Neural cell (in vitro differentiated cells): ENCODE measurements around the gene ABHD14A.

Source experiments
- TAF1 ChIP-seq: IDR thresholded peaks from 2 replicates; pipeline ENCODE4 v1.6.1; 2012; ENCODE audit warnings: low read depth
- TF ChIP-seq, protein P1 (sequence below): fragments of 450-650 bp; IDR thresholded peaks from 2 replicates; pipeline ENCODE4 v1.5.1; 2014; ENCODE audit warnings: antibody characterized with exemption, mild to moderate bottlenecking, moderate library complexity; ENCODE audit not compliant: poor library complexity, severe bottlenecking

DNA sequence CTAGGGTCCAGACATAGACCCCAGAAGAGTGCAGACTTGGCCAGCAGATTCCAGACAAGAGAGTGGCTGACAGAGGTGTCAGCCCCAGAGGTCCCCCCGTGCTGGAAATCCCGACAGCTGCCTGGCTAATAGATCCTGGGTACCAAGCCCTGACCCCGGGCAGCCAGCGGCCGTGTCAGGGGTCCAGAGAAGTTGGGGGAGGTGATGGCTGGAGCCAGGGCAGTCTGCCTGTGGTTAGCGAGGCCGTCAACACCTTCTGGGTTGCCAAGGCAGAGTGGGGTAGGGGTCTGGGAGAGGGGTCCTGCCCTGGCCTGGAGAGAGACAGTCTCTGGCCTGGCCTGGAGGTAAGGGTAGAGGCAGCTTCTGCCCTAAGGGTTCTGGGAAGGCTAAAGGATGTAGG lies 45.9 kb downstream of the ABHD14A start:
- TF ChIP-seq, protein P1, sequence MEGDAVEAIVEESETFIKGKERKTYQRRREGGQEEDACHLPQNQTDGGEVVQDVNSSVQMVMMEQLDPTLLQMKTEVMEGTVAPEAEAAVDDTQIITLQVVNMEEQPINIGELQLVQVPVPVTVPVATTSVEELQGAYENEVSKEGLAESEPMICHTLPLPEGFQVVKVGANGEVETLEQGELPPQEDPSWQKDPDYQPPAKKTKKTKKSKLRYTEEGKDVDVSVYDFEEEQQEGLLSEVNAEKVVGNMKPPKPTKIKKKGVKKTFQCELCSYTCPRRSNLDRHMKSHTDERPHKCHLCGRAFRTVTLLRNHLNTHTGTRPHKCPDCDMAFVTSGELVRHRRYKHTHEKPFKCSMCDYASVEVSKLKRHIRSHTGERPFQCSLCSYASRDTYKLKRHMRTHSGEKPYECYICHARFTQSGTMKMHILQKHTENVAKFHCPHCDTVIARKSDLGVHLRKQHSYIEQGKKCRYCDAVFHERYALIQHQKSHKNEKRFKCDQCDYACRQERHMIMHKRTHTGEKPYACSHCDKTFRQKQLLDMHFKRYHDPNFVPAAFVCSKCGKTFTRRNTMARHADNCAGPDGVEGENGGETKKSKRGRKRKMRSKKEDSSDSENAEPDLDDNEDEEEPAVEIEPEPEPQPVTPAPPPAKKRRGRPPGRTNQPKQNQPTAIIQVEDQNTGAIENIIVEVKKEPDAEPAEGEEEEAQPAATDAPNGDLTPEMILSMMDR, result no peak
- no peak for TF ChIP-seq TAF1
